Stimulated activated CD8-positive, alpha-beta memory T cell treated with anti-CD3 and anti-CD28 coated beads, Interleukin-15, amount 100 ng/mL, for 48 hours (primary cell): ENCODE measurements around the gene ANKRD66.
"Not testable (repeated sequence)": the region's sequence is repeated elsewhere in the genome, so short reads cannot be mapped to it uniquely, and the experiment has no call there.

Experiments used
- DNase-seq, 2 donors: peaks; one replicate each; pipeline ENCODE4 v3.0.0-alpha.2; 2020; ENCODE audit warnings: low read depth in 2 of 2

ANKRD66 gene

DNA sequence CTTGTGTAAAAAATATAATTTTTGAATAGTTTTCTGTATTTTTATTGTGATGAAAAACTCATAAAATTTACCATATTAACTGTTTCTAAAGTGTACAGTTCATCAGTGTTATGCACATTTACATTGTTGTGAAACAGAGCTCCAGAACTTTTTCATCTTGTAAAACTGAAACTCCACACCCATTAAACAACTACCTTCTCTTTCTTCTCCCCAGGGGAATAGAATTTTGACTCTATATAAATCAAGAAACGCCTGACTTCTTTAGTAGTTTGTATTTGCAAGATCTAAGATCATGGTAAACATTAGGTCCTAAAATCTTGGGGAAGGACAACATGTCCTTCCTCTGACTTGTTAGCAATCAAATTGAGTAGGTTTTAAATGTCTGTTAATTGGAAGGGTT lies 9.1 kb downstream of the ANKRD66 start:
- DNase-seq, result no peak

DNA sequence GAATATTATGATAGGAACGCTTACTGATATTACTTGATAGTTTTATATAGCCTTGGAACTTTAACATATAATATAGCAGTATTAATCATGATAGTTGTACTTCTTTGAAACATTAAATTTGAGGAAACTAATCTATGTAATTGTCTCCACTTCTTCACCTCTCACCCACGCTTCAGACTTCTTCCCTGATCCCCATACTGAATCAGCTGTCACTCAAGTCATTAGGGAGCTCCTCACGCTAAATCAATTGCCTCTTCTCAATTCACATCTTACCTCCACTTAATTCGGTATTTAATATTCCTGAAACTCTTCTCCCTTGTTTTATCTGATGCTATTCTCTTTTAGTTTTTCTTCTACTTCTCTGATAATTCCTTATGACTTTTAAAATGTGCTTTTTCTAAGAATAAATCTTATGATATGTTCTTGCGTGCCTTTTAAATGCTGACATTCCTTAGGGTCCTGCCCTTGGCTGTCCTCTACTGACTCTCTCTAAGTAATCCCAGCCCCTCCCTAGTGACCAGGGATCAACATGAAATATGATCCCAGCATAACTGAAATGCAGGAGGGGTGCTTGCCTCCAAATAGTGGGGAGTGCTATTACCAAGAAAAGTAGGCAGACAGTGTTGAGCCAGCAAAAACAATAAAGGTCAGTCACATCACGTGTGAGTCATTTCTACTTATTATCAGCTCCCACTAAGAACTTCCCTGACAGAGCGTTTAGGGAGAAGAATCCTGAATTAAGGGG lies 9.9 kb downstream of the ANKRD66 start:
- DNase-seq, result no peak

DNA sequence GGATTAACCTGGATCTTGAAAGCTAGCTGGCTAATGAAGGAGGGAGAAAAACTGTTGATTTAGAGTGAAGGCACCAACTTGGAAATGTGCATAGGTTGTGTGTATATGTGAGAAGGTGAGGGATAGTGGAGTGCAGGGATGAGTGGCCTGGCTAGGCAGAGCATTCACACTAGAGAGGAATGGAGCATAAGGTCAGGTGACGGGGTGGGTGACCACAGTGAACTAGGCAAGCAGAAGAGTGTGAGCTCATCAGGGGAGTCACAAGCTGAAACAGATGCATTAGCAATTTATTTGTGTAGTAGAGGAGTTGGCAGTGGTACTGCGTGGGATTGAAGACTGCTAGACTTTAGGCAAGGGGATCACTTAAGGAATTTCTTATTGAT lies 10.5 kb downstream of the ANKRD66 start:
- DNase-seq, result no peak

DNA sequence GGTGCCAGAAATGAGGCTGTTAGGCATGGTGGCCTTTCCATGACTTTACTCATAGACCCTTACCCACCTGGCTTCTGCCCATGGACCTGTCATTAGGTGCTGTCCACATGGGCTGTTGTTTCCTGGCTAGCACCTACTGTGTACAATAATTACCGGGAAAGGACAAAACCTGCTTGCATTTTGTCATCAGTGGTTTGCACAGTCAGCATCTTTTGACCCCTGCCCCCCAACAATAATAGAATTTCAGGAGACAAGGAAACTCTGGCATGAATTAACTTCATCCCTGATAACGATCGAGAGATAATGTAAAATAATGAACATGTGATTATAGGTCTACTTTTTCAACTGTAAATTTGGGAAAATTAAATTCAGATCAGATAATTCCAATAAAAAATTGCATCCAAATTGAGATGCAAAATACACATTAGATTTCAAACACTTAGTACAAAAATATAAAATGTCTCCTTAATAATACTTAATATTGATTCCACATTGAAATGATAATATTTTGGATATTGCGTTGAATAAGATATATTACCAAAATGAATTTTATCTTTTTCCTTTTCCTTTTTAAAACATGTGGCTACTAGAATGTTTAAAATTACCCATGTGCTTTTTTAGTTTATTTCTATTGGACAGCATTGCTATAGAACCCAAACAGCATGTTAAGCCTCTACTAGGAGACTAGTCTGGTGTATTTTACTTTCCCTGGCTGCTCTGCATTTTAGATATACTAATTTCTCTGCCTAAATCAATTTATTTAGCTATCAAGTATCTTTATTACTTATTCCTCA lies 12.4 kb downstream of the ANKRD66 start:
- no peak for DNase-seq

DNA sequence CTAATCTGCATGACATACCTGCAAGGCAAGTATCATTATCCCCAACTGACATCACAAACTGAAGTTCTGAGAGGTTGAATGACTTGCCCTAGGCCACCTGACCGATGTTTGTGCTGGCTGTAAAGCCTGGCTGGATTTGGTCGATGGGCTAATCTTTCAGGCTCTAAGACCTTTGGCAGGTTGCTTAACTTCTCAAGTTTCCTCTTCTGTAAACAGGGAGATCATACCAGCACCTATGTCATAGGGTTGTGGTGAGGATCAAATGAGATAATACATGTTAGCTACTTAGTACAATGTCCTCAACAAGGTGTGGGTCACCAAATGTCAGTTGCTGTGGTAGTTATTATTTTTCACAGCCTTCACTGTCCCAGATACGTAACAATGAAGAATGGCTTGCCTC lies 14.2 kb downstream of the ANKRD66 start:
- no peak for DNase-seq

DNA sequence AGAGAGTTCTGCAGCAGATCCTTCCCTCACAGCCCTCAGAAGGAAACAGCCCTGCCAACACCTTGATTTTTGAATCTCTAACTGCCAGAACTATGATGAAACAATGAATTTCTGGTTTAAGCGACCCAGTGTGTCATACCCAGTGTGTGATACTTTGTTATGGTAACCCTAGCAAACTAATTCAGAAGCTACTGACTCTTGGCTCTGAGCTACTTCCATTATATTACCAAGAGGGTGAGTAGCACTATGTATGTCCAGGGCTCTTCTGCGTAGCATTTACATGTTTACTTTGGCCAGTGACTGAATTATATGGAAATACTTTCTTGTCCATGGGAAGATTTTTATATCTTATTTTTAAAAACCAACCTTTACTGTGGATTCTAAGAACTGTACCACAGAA lies 16.7 kb downstream of the ANKRD66 start:
- no peak for DNase-seq

DNA sequence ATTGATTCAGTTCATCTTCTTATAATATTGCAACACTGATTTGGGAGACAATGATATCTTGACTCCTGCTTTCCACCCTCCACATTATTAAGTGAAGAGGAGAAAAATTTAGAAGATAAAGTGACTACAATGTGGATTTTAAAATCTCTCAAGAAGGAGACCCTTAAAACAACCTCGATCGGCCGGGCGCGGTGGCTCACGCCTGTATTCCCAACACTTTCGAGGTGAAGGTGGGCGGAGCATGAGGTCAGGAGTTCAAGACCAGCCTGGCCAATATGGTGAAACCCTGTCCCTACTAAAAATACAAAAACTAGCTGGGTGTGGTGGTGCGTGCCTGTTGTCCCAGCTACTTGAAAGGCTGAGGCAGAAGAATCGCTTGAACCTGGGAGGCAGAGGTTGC lies 17.5 kb downstream of the ANKRD66 start:
- not testable (repeated sequence) for DNase-seq

DNA sequence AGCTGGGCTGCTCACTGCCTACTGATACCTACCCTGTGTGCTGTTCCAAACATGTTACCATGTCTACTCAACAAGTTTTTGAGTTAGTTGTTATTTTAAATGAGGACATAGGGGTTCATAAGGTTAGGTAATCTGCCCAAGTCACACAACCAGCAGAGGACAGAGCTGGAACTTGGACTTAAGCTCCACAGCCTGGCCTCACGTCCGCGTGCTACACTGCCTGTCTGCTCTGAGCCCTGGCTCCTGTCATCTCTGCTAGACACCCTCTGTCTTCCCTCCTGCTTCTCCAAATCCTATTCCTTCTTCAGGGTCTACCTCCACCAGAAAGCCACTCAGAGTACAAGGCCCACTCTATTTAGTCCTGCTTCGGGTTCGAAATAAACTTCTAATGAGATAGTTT lies 18.2 kb downstream of the ANKRD66 start:
- no peak for DNase-seq

DNA sequence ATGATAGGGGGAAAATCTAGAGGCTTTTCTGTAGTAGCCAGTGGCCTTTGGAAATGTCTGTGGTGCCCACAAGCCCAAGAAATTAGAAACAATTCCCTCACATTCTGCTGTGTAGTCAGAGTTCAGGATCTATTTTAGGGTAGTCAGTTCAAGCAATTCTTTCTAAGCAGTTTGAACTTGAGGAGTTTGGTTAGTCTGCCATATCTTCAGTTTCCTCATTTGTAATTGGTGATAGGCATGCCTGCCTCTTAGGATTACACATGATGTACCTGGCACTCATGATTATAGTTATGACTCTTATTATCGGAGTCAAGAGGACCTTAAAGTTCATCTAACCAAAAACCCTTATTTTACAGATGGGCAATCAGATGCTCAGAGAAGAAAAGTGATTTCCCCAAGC lies 25.3 kb downstream of the ANKRD66 start:
- DNase-seq, result no peak

DNA sequence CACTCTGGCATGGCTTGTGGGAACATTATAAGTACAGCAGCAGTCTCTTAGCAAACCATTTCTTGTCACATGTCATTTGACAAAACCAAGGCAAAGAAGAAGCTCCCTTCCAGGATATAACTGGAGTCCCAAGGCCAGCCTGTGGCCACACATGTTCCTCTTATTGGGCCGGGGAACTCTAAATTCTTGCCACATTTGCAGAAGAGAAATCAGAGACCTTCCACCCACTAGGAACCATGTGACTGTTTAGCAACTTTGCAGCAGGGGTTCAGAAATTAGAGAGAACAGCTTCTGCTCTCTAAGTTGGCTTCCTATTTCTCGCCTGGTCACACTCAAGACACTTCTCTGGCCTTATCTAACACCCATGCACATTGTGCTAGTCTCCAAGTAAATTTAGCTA lies 26.0 kb downstream of the ANKRD66 start:
- DNase-seq, result no peak

DNA sequence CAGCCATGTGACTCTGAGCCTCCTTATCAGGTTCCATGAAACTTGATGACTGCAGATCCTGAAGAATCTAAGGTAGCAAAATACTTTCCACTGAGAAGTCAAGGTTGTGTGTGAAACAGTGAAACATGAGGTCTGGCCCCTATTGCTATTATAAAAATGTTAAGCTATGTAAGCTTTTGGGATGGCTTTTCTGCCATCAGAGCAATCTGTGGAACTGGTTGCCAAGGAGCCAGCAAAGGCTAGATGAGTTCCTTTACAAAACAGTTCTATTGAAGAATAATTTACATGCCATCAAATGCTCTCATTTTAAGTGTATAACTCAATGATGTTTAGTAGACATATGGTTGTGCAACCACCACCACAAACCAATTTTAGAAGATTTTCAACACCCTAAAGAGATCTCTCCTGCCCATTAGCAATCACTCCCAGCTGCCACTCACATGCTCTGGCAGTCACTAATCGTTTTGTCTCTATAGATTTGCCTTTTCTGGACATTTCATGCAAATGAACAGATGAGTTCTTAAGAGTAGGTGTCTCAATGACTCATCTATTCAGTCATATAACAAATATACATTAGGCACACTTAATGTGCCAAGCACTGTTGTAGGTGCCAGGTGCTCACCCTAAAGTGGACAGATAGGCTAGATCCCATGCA lies 26.6 kb downstream of the ANKRD66 start:
- DNase-seq, result no peak

DNA sequence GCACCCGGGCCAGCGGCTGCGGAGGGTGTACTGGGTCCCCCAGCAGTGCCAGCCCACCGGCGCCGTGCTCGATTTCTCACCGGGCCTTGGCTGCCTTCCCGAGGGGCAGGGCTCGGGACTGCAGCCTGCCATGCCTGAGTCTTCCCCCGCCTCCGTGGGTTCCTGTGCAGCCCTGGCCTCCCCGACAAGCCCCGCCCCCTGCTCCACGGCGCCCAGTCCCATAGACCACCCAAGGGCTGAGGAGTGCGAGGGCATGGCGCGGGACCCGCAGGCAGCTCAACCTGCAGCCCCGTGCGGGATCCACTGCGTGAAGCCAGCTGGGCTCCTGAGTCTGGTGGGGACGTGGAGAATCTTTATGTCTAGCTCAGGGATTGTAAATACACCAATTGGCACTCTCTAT lies 28.0 kb downstream of the ANKRD66 start:
- DNase-seq, result not testable (repeated sequence)

DNA sequence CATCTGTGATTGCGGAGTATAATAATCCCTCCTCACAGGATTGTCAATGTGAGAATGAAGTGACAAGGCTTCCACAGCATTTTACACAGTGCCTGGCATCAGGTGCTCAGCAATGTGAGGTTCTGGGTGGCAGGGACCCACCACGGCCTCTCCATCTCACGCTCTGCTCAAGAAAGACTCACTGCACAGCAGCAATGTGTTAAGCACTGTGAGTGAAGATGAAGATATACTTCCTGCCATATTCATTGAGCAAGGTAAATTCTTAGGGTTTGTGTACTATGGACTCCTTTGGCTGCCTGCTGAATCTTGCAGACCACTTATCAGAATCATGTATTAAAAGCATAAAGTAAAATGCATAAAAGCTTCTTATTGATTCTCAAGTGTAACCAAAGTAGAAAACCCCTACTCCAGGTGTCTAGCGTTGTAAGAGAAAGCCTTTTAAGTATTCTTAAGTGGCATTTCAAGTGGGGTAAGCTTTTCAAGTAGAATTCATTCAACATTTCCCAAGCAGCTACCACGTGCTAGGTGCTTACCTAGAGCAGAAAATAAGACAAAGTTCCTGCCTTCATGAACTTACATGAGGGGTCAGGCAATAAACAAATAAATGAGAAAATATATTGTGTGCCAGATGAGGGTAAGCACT lies 29.5 kb downstream of the ANKRD66 start:
- DNase-seq, result no peak

DNA sequence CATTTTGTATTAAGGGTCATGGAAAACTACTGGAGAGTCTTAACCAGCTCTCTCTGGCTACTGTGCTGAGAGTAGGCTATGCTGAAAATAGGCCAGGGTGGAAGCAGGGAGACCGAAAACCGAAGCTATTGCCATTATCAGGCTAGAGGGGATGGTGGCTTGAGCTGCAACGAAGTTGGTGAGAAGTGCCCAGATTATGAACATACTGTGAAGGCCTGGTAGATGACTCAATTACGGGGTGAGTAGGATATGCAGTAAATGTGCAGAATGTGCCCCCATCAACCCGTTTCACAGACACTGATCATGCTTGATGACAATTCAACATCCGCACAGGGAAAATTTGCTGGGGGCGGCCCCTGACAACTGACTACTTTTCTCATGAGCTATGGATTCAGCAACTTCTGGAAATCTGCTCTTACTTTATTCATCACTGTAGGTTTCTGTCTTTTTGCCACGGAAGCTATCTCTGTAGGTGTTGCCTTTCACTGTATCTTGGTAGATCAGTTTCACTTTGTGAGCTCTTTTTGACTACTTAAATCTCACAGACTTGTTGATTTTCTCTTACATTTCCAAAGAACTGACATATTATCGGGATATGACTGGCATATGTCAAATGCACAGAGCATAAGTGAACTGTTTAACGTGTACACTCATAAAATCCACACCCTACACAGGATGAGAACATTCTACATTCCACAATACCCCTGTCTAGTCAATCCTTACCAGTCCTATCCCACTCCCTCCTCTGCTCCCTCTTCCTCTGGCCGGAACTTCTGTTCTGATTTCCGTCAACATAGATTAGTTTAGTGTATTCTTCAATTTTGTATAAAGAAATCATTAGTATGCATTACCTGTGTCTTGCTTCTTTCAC lies 31.0 kb downstream of the ANKRD66 start:
- no peak for DNase-seq

DNA sequence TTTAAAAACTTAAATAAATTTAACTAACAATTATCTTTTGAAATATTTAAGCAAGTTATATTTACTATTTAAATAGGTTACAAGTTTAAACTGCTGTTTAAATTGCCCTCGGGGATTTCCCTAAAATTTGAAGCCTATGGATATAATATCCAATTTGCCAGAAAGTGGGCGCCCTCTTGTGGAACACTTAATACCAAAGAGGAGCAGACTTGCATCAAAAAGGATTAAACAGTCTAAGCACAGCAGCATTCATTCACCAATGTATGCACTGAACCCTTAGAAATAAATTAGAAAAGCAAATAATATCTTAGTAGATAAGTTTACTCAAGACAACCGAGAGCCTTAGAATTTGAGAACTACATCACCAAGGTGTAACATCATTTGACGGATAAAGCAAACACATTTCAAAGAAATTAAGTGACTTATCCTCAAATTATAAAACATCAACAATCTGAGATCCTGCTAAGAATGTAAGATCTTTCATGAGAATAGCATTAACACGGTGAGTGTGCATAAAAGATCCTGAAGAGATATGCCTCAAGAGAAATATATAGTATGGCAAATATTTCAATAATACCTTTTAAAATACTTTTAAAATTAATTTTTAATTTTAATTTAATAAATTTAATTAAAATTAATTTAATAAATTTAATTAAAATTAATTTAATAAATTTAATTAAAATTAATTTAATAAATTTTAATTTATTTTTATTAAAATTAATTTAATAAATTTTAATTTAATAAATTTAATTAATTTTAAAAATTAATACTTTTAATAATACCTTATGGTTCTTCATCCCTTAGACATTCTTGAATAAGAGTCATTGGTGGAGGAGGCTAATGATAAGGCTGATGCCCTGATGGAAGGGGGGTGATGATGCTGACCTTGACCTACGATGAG lies 35.0 kb downstream of the ANKRD66 start:
- DNase-seq, result no peak

DNA sequence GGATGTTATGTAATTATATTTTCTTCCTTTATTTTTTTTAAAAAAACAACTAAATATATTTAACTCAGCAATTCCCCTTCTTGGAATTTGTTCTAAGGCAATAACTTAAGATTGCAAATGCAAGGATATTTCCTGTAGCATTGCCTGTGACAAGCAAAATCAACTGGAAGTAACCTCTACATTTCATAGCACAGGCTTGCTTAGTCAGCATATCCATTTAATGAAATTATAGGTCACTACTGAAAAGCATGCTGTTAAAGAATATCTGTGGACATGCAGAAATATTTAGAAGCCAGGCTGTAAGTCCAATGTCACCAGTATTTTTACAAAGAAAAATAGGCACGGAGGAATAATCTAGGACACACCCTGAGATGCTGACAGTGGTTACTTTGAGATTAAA lies 37.8 kb downstream of the ANKRD66 start:
- no peak for DNase-seq

DNA sequence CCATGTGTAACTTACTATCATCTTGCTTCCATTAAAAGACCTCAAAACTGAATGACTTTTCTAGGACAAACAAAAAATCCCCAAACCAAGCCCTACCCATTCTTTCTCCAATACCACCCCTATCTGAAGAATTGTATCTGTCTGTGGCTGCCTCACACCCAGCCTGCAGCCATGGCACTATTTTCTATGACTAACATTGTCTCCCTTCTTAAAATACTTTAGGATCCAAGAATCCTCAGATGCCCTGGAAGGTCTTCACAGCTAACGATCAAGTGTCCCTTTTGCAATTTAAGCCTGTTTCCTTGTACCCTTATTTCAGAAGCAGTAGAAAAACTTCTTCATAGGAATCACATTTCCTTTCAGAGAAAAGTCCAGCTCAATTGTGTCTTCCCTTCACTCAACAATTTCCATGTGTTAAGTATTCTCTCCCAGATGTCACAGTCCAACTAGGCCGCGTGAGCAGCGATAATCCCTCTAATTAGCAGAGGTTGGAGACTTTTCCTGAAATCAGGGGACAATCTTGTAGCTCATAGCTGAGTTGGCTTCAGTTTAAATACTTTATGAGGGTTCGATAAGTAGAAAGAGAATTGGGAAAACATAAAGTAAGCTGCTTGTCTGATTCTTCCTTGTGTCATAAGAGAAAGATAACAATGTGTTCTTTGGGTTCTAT lies 41.3 kb downstream of the ANKRD66 start:
- no peak for DNase-seq

DNA sequence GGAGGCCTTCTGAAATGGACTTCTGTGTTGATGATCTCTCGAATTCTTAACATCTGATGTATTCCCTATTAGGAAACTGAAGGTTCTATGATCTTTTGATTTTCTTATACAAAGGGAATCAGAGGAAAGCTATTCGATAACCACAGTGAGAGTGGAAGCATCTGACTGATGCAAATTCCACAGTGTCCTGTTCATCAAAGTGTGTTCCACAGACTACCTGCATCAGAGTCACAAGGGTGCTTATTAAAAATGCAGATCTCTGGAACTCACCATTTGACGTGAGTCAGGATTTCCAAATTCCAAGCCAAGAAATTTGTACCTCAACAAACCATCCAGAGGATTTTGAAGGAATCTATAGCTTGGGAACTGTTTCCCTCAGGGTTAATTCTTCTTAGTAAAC lies 42.1 kb downstream of the ANKRD66 start:
- DNase-seq, result no peak

DNA sequence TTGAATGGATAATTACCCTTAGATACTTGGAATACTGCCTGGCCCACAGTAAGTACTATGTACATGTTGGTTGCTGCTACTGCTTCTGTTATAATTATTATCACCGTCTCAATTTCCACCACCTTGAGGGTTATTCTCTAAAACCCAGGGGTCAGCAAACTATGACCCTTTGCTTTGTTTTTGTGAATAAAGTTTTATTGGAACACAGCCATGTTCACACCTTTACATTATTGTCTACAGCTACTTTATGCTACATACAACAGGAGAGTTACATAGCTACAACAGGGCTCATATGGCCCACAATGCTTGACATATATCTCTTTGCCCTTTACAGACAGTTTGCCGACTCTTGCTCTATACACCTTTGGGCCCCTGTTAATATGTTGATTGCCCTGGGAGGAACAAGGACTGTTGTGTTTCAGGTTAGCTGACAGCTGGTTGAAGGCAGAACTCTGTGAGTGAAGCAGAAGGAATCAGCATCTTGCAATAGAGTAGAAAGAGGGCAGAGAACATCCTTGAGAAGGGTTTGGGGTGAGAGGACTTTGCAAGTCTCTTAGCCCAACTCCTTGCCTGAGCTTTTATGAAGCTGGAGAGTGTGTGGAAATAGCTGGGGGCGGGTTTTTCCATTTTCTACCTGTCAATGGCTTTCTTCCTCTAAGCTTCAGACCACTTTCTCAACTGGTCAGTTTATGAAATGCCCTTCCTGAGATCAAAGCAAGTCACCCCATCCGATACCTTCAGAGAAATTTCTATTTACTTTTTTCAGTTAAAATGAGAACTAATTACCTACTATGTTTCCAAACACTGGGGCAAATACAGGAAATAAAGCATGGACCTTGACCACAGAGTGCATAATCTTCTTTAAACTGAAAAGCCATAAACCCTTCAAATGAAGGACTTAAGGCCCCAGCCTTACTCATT lies 43.0 kb downstream of the ANKRD66 start:
- no peak for DNase-seq
